ENCODE data around the gene C3orf70. TPM values are rescaled to one million over a fixed set of nuclear protein-coding genes. Genes with fewer than 3 reads are reported as not detected.

The C3orf70 gene
- total RNA-seq, 2 donors from 2014 or later, result 38.5 to 46.1 TPM

Other genes starting within 250 kb of the C3orf70 start
- gene EHHADH, start 101.0 kb upstream of the C3orf70 start, total RNA-seq, result 1 to 10 TPM; 3.1 to 4.1 TPM
- 10 to 100 TPM; 20.7 to 24.7 TPM for gene MAP3K13, start 210.1 kb upstream of the C3orf70 start, total RNA-seq

All from posterior vena cava (tissue), 2 donors.